T-helper 2 cell treated with Interferon-gamma antibody and Interleukin-4, amounts not matched to agents 5 μg/mL and 100 μg/mL, for 36 hours (primary cell): ENCODE results near the gene KRI1.

Experiments used
- DNase-seq: peaks from one replicate; pipeline ENCODE4 v3.0.0; 2021; ENCODE audit warnings: low spot score
- H3K27ac Mint-ChIP-seq: one replicate; pipeline ENCODE4 v1.8.0; 2021; ENCODE audit warnings: mild to moderate bottlenecking, mixed read lengths
- H3K27me3 Mint-ChIP-seq: one replicate; pipeline ENCODE4 v1.8.0; 2021; ENCODE audit warnings: low read depth, mixed read lengths
- H3K36me3 Mint-ChIP-seq: one replicate; pipeline ENCODE4 v1.8.0; 2021; ENCODE audit warnings: low read depth, mixed read lengths
- H3K4me1 Mint-ChIP-seq: one replicate; pipeline ENCODE4 v1.8.0; 2021; ENCODE audit warnings: low read depth, mixed read lengths
- H3K4me3 Mint-ChIP-seq: one replicate; pipeline ENCODE4 v1.8.0; 2022; ENCODE audit warnings: mild to moderate bottlenecking, moderate library complexity, mixed read lengths
- H3K9me3 Mint-ChIP-seq: one replicate; pipeline ENCODE4 v1.8.0; 2021; ENCODE audit warnings: mixed read lengths

KRI1 gene

DNA sequence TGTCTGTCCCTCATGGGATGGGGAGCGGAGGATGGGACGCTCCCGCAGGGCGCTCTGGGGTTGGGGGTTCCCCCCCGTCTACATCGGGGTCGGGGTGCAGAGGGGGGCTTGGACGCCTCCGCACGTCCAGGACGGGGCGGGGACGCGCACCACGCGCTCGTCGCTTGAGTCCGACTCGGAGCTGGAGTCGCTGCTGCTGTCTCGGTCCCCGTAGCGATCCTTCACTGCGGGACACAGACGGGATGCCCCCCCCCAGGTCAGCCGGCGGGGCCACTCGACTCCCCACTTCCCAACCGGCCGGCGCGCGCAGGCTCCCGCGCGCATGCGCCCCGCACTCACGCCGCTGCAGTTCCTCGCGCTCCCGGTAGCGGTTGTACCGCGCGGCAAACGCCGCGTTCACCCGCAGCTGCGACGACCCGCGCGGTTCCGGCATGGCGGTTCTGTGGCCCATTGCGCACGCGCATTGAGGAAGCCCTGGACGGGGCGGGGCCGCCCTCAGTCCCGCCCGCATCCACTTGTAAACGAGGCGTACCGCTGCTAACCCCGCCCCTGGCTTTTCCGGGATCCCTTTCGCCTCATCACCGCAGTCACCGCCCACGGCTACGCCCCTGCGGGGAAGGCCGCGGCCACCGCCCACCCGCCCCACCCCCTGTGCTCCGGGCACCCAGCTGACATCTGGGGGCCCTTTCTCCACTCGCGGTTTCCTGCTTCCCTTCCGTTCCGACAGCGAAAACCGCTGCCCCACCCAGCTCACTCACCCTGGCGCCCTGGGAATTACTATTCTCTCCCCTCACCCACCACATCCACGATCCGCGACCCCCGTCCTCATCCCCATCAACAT, at the start of gene KRI1:
Gene KRI1 (minus strand): TSS at position 444 of the 841 bp plus-strand sequence. CDS start 11 bp downstream, at position 433.
- Mint-ChIP-seq H3K27me3 (no peaks in the 10 kb centered on the region), H3K4me1 (peaks cover 31% of the 10 kb centered on the region)

DNA sequence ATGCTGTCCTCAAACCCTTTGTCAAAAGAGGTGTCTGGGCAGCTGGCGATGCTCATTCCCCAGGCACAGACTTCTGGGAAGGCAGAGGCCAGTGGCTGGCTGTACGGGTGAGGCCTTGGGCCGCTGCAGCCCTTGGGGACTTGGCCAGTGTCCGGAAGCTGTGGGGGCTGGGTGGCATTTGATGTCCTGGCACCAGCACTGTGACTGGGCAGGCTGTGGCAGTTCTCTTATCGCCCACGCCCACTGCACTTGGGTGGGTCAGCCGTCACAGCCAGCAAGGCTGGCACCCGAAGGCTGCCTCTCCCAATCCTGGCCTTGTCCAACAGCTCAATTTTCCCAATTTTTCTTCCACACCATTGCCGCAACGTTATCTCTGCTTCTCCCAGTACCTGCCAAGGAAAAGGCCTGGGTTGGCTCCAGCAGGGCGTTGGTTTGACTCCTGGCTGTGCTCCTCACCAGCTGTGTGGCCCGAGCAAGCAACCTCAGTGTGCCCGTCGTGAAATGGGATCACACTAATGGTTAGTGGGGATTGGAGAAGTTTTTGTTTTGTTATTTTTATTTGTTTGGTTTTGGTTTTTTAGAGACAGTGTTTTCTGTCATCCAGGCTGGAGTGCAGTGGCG, 46.8 kb upstream of the KRI1 start:
- Mint-ChIP-seq H3K4me3 (no peak overlapping the region), H3K9me3 (no peaks in the 10 kb centered on the region)

More for the DNA sequence above, at the start of gene KRI1:
- peak; percentile 100 for DNase-seq
- Mint-ChIP-seq H3K9me3 (no peaks in the 10 kb centered on the region), H3K36me3 (peaks cover 50% of the 10 kb centered on the region), H3K27ac (peak within 1 kb of the TSS; percentile 93), H3K4me3 (peak within 1 kb of the TSS; percentile 100)

DNA sequence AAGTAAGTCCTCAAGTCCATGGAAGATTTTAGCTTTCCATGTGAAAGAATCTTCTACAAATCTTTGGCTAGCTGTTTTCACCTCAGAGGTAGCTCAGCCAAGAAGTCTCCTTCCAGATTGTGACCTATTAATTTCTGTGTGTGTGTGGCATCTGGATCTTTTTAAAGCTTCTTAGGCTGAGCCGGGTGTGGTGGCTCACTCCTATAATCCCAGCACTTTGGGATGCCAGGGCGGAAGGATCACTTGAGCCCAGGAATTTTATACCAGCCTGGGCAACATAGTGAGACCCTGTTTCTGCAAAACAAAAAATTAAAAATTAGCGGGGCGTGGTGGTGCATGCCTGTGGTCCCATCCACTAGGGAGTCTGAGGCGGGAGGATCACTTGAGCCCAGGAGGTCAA, 46.1 kb upstream of the KRI1 start:
- Mint-ChIP-seq H3K4me3 (no peak overlapping the region), H3K36me3 (peaks cover 9% of the 10 kb centered on the region), H3K9me3 (no peaks in the 10 kb centered on the region), H3K4me1 (peaks cover 8% of the 10 kb centered on the region), H3K27ac (no peak overlapping the region), H3K27me3 (no peaks in the 10 kb centered on the region)
- no peak for DNase-seq

More for the DNA sequence above, 46.8 kb upstream of the KRI1 start:
- DNase-seq = no peak
- peaks cover 15% of the 10 kb centered on the region for H3K36me3 Mint-ChIP-seq
- no peak overlapping the region for H3K27ac Mint-ChIP-seq
- H3K4me1 Mint-ChIP-seq = peaks cover 10% of the 10 kb centered on the region
- H3K27me3 Mint-ChIP-seq = no peaks in the 10 kb centered on the region

DNA sequence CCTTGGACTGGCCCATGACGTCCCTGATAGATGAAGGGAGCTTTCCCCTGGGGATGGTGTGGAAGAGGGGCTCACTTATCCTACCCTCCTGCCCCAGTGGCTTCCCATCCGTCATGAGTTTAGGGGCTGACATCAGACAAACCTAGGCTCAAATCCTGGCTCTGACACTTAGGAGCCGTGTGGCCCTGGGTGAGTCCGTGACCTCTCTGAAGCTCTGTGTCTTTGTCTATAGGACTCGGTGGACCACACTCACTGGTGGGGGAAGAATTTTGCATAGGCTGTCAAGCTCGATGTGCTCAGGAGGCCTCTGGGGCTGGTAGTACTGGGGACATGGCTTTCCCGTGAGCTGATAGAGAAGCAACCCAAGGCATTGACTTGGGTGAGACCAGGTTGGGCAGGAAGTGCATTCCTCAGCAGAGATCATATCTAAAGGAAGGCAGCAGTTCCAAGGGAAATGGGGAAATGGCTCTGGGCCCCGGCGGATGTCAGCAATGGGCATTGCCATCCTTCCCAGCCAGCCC, 38.7 kb upstream of the KRI1 start:
- peaks cover 3% of the 10 kb centered on the region for H3K27me3 Mint-ChIP-seq
- peak overlapping the region; percentile 93 for H3K4me3 Mint-ChIP-seq
- H3K27ac Mint-ChIP-seq = peak overlapping the region; percentile 100
- peaks cover 8% of the 10 kb centered on the region for H3K36me3 Mint-ChIP-seq
- no peak for DNase-seq
- H3K9me3 Mint-ChIP-seq = no peaks in the 10 kb centered on the region
- peaks cover 17% of the 10 kb centered on the region for H3K4me1 Mint-ChIP-seq

DNA sequence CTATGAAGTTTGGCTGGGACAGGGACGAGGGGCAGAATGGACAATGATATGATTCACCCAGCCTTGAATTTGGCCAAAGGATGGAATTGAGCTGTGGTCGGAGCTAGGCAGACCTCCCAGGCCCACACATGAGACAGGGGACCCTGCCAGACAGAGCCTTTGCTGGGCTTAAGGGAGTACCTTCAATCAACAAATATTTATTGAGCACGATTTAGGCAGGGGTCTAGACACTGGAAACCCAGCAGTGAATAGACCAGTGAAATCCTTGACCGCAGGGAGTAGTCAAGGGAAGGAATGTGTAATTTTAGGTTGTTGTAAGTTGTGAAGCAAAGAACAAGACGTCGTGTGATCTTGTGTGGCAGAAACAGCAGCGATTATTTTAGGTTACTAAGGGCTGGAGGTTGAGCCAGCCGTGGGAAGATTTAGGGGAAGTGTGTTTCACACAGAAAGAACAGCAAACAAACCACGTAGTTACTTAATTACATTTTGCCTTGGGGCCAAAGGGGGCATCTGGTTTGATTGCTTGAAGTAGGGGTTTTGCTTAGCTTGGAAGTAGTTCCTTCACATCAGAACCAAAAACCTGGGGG, 38.2 kb upstream of the KRI1 start:
- H3K27ac Mint-ChIP-seq = peak overlapping the region; percentile 100
- H3K4me1 Mint-ChIP-seq = peaks cover 17% of the 10 kb centered on the region
- peak overlapping the region; percentile 93 for H3K4me3 Mint-ChIP-seq
- no peaks in the 10 kb centered on the region for H3K9me3 Mint-ChIP-seq
- H3K36me3 Mint-ChIP-seq = peaks cover 8% of the 10 kb centered on the region
- peak; percentile 13 for DNase-seq
- peaks cover 3% of the 10 kb centered on the region for H3K27me3 Mint-ChIP-seq

DNA sequence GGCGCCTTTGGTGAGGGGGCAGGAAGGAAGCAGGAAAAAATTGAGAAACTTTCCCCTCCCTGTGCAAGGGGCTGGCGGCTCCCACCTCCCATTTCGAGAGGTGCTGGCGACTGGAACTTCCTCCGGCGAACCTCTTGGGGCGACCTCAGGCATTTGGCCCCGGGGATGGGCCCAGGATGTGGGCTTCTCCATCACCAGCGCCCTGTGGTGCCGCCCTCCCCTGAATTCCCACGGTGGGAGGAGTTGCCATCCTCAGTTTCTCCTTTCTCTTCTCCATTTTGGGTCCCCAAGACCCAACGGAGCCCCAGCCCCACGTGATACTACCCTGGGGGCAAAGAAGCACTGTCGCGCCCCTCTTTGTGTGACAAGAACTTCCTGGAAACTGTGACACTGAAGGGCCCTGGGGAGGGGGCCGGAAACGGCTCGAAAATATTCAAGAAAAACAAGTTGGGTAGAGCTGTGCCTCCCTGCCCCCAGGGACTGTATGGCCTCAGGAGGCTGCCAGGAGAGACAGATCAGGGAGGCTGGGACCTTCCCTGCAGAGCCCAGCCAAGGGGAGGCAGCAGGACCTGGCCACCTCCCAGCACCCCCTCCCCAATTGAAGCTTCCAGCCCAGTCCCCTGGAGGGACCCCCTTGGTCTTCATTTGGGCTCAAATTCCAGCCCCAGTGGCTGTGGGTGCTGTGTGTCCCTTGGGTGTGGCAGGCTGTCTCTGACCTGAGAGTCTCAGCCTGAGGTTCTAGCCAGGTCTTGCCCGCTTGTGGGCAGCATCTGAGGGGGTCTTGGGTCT, 37.5 kb upstream of the KRI1 start:
- peak; percentile 70 for DNase-seq
- peak overlapping the region; percentile 100 for H3K27ac Mint-ChIP-seq
- peaks cover 17% of the 10 kb centered on the region for H3K4me1 Mint-ChIP-seq
- H3K36me3 Mint-ChIP-seq = peaks cover 8% of the 10 kb centered on the region
- H3K27me3 Mint-ChIP-seq = peaks cover 3% of the 10 kb centered on the region
- peak overlapping the region; percentile 93 for H3K4me3 Mint-ChIP-seq
- no peaks in the 10 kb centered on the region for H3K9me3 Mint-ChIP-seq

DNA sequence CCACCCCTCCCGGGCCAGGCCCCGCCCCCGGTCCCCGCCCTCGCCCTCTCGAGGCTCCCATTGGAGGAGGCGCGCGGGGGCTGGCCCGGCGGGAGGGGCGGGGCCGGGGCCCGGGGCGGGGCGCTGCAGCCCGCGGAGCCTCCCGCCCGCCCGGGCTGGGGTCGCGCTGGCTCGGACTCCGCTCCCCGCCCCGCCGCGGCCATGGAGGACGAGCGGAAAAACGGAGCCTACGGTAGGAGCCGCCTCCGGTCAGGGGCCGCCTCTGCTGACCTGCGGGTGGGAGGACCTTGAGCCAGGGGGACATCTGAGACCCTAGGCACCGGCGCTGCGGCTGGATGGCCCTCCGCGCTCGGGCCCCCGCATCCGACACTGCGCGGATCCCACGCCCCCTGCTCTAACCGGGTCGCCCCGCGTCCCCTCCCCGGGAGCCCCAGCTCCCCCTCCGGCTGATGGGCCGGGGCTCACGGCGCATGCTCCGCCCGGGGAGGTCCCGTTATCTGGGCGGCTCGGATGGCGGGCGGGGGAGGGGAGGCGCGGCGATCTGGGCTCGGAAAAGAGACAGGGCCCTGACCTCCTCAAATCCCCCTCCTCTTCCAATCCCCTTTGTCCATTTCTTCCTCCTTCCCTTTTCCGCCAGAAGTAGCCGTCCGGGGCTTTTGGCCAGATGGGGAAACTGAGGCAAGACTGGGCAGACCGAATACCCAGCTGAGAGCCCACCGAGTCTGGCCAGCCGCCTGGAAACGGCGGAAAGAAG, 36.7 kb upstream of the KRI1 start:
- H3K27me3 Mint-ChIP-seq = peaks cover 3% of the 10 kb centered on the region
- peak overlapping the region; percentile 100 for H3K27ac Mint-ChIP-seq
- H3K9me3 Mint-ChIP-seq = no peaks in the 10 kb centered on the region
- peak; percentile 76 for DNase-seq
- peak overlapping the region; percentile 93 for H3K4me3 Mint-ChIP-seq
- peaks cover 17% of the 10 kb centered on the region for H3K4me1 Mint-ChIP-seq
- peaks cover 8% of the 10 kb centered on the region for H3K36me3 Mint-ChIP-seq

DNA sequence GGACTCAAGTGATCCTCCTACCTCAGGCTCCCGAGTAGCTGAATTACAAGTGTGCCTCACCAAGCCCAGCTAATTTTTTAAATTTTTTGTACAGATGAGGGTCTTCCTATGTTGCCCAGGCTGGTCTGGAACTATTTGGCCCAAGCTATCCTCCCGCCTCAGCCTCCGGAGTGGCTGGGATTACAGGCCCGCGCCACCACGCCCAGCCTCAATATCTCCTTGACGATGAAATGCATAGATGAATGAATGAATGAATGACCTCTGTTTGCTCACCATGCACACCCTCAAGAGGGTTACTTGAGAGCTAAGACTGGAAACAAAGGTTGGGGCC, 36.2 kb upstream of the KRI1 start:
- Mint-ChIP-seq H3K4me1 (peaks cover 18% of the 10 kb centered on the region), H3K4me3 (peak overlapping the region; percentile 75), H3K36me3 (peaks cover 8% of the 10 kb centered on the region), H3K27me3 (peaks cover 3% of the 10 kb centered on the region), H3K27ac (peak overlapping the region; percentile 80), H3K9me3 (no peaks in the 10 kb centered on the region)
- no peak for DNase-seq

DNA sequence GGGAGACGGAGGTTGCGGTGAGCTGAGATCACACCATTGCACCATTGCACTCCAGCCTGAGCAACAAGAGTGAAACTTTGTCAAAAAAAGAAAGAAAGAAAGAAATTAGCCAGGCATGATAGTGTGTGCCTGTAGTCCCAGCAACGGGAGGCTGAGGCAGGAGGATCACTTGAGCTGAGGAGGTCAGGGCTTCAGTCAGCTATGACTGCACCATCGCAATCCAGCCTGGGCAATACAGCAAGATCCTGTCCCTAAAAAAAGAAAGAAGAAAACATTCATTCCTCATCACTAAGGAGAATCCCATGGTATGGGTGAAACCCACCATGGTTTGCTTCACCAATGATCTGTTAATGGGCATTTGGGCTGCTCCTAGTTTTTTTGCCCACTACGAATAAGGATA, 34.3 kb upstream of the KRI1 start:
- Mint-ChIP-seq H3K27ac (no peak overlapping the region), H3K36me3 (peaks cover 8% of the 10 kb centered on the region), H3K4me3 (no peak overlapping the region)

DNA sequence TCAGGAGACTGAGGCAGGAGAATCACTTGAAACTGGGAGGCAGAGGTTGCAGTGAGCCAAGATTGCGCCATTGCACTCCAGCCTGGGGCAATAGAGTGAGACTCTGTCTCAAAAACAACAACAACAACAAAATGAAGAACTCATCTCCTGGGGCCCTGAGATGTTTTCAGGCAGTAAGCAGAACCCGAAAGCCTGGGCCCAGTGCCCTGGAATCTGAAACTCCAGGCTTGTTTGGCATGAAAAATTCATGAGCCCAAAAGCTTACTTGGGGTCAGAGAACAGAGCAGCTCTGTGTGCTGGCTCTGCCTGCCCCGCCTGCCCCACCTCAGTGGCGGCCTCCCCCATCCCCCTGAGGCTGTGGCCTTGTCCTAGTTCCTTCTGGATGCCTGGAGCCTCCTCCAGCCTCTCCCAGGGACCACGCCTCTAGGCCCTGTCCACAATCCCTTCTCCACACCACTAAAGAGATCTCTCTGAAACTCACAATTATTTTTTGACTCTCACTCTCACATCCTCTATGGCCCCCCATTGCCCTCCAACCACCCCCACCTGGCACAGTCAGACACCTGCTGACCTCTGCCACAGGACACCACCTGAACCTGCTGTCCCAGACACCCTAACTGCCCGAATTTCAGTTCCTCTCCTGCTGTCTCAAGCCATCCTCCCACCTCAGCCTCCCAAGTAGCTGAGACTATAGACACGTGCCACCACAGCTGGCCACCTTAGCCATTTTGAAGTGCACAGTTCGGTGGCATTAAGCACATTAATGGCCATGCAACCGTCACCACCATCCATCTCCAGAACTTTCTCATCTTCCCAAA, 28.2 kb upstream of the KRI1 start:
- peaks cover 16% of the 10 kb centered on the region for H3K4me1 Mint-ChIP-seq
- no peak for DNase-seq
- H3K27me3 Mint-ChIP-seq = no peaks in the 10 kb centered on the region
- no peak overlapping the region for H3K4me3 Mint-ChIP-seq
- H3K36me3 Mint-ChIP-seq = no peaks in the 10 kb centered on the region
- H3K27ac Mint-ChIP-seq = no peak overlapping the region
- H3K9me3 Mint-ChIP-seq = no peaks in the 10 kb centered on the region

More for the DNA sequence above, 34.3 kb upstream of the KRI1 start:
- H3K4me1 Mint-ChIP-seq = peaks cover 30% of the 10 kb centered on the region
- DNase-seq = no peak
- H3K9me3 Mint-ChIP-seq = no peaks in the 10 kb centered on the region
- peaks cover 3% of the 10 kb centered on the region for H3K27me3 Mint-ChIP-seq

DNA sequence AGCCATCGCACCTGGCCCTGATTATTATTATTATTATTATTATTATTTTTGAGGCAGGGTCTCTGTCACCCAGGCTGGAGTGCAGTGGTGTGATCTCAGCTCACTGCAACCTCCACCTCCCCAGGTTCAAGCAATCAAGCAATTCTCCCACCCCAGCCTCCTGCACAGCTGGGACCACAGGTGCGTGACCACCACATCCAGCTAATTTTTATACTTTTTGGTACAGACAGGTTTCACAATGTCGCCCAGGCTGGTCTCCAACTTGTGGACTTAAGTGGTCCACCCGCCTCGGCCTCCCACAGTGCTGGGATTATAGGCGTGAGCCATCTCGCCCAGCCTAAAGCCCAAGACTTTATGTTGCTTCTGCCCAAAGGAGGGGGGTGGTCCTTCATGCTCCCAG, 27.3 kb upstream of the KRI1 start:
- Mint-ChIP-seq H3K9me3 (no peaks in the 10 kb centered on the region), H3K27ac (no peak overlapping the region), H3K4me3 (no peak overlapping the region), H3K27me3 (no peaks in the 10 kb centered on the region), H3K4me1 (peaks cover 16% of the 10 kb centered on the region), H3K36me3 (no peaks in the 10 kb centered on the region)
- DNase-seq = no peak

DNA sequence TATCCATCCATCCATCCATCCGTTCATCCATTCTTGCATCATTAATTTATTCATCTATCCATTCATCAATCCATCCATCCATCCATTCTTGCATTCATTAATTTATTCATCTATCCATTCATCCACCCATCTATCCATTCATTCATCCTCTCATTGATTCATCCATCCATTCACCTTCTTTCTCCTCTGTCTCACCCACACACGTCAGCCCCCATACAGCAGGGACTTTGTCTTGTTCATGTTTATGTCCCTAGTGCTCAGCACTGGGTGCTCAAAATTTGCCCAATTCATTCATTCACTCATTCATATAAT, 22.0 kb upstream of the KRI1 start:
- Mint-ChIP-seq H3K4me3 (no peak overlapping the region), H3K36me3 (no peaks in the 10 kb centered on the region), H3K27me3 (peaks cover 18% of the 10 kb centered on the region), H3K4me1 (peaks cover 14% of the 10 kb centered on the region), H3K27ac (no peak overlapping the region), H3K9me3 (no peaks in the 10 kb centered on the region)
- no peak for DNase-seq
